Mesendoderm (in vitro differentiated cells): ENCODE measurements around the gene STK17A.

Experiments
- DNase-seq: peaks from one replicate; pipeline ENCODE4 v3.0.0; 2013
- H2AK5ac ChIP-seq: 2 replicates; pipeline ENCODE4 v1.6.1; 2013; ENCODE audit warnings: low read length, inconsistent platforms
- H2BK120ac ChIP-seq: 2 replicates; pipeline ENCODE4 v1.6.1; 2013; ENCODE audit warnings: low read depth, mild to moderate bottlenecking, low read length, moderate library complexity, mixed read lengths
- H2BK15ac ChIP-seq: replicated peaks from 2 replicates; pipeline ENCODE4 v1.6.1; 2013; ENCODE audit warnings: low read depth, mild to moderate bottlenecking, moderate library complexity
- H2BK5ac ChIP-seq: 2 replicates; pipeline ENCODE4 v1.6.1; 2013; ENCODE audit warnings: low read length, inconsistent platforms
- H3K18ac ChIP-seq: 2 replicates; pipeline ENCODE4 v1.6.1; 2013; ENCODE audit warnings: mild to moderate bottlenecking, low read length, mixed read lengths
- H3K23ac ChIP-seq: one replicate; pipeline ENCODE4 v1.6.1; 2013; ENCODE audit warnings: low read length
- H3K27ac ChIP-seq: 2 replicates; pipeline ENCODE4 v1.5.1; 2013; ENCODE audit warnings: low read depth, mild to moderate bottlenecking, inconsistent platforms, low read length, moderate library complexity
- H3K27me3 ChIP-seq: 2 replicates; pipeline ENCODE4 v1.6.1; 2013; ENCODE audit warnings: low read length, control low read depth, mild to moderate bottlenecking, inconsistent platforms; ENCODE audit not compliant: insufficient read depth, poor library complexity
- H3K36me3 ChIP-seq: 2 replicates; pipeline ENCODE4 v1.6.1; 2013; ENCODE audit warnings: low read length, inconsistent platforms; ENCODE audit not compliant: control insufficient read depth, insufficient read depth
- H3K4ac ChIP-seq: one replicate; pipeline ENCODE4 v1.6.1; 2013; ENCODE audit warnings: low read depth, mild to moderate bottlenecking, low read length, moderate library complexity
- H3K4me1 ChIP-seq: 2 replicates; pipeline ENCODE4 v1.6.1; 2013; ENCODE audit warnings: low read depth, low read length, inconsistent platforms; ENCODE audit not compliant: control insufficient read depth
- H3K4me2 ChIP-seq: 2 replicates; pipeline ENCODE4 v1.6.1; 2013; ENCODE audit warnings: low read length
- H3K4me3 ChIP-seq: 2 replicates; pipeline ENCODE4 v1.5.1; 2013; ENCODE audit warnings: mild to moderate bottlenecking, low read length
- H3K56ac ChIP-seq: one replicate; pipeline ENCODE4 v1.6.1; 2013; ENCODE audit warnings: low read length
- H3K79me1 ChIP-seq: 2 replicates; pipeline ENCODE4 v1.6.1; 2013; ENCODE audit warnings: low read length, inconsistent platforms
- H3K79me2 ChIP-seq: 2 replicates; pipeline ENCODE4 v1.6.1; 2013; ENCODE audit warnings: mild to moderate bottlenecking, low read length; ENCODE audit not compliant: control insufficient read depth, insufficient read depth
- H3K9ac ChIP-seq: 2 replicates; pipeline ENCODE4 v1.6.1; 2013; ENCODE audit warnings: low read length, inconsistent platforms
- H4K5ac ChIP-seq: one replicate; pipeline ENCODE4 v1.6.1; 2013; ENCODE audit warnings: low read length
- H4K8ac ChIP-seq: one replicate; pipeline ENCODE4 v1.6.1; 2013; ENCODE audit warnings: low read depth, mild to moderate bottlenecking, control low read depth, low read length, moderate library complexity
- WGBS: extraction: QIAGEN DNeasy Blood & Tissue Kit; methylation state at CpG from one replicate; pipeline ENCODE4 v1.1.7; 2013; ENCODE audit warnings: low lambda C conversion rate, missing lambda C conversion rate; ENCODE audit not compliant: insufficient coverage; ENCODE audit errors: extremely low coverage; 5-methylcytosine and 5-hydroxymethylcytosine counted together

The STK17A gene

DNA sequence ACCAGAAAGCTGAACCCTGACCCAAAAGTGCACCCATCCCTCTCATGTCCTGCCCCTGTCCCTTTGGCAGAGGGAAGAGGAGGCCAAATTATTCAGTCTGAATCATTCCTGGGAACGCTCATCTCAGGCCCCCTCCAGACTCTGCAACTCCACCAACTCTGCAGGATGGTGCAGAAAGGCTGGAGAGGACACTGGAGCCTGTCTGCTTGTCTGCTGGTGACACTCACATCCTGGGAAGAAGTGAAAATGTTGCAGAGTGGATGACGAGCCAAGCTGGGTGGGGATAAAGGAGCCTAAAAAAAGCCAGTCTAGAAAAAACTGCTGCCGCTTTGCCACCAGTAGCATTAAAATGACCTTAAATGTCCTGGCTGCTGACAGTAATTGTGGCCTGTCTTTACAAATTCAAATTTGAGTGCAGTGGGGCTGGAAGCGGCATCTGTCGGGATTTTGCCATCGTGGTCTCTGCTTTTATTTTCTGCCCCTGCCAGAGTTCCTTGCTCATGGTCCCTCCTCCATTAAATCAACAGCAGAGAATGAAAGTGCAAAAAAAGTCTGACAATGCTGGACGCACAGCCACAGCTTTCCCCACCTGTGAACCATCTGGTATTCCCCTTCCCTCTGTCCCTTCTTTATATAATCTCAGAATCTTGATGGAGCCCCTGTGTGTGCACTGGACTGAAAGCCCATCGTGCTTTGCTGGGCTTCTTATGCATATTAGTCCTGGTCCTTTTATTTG, 63.9 kb downstream of the STK17A start:
- H2BK5ac ChIP-seq, result peak overlapping the region; percentile 76
- peak; percentile 31 for DNase-seq
- H4K8ac ChIP-seq, result no peak overlapping the region
- H3K27me3 ChIP-seq, result no peaks in the 10 kb centered on the region
- peak overlapping the region; percentile 30 for H2BK120ac ChIP-seq
- peaks cover 18% of the 10 kb centered on the region for H3K4me1 ChIP-seq
- H3K56ac ChIP-seq, result peak overlapping the region; percentile 63
- peaks cover 3% of the 10 kb centered on the region for H3K36me3 ChIP-seq
- H3K79me2 ChIP-seq, result peaks cover 2% of the 10 kb centered on the region
- no peak overlapping the region for H2BK15ac ChIP-seq
- peak overlapping the region; percentile 34 for H2AK5ac ChIP-seq
- H3K27ac ChIP-seq, result peak overlapping the region; percentile 95
- peak overlapping the region; percentile 73 for H3K4ac ChIP-seq
- peak overlapping the region; percentile 10 for H3K9ac ChIP-seq
- no peak overlapping the region for H3K4me3 ChIP-seq
- H3K79me1 ChIP-seq, result peaks cover 5% of the 10 kb centered on the region
- no peak overlapping the region for H3K4me2 ChIP-seq
- H3K23ac ChIP-seq, result no peak overlapping the region
- WGBS, result no CpG with 5 or more reads among the region's 8 CpGs
- H4K5ac ChIP-seq, result peak overlapping the region; percentile 59
- peak overlapping the region; percentile 81 for H3K18ac ChIP-seq

DNA sequence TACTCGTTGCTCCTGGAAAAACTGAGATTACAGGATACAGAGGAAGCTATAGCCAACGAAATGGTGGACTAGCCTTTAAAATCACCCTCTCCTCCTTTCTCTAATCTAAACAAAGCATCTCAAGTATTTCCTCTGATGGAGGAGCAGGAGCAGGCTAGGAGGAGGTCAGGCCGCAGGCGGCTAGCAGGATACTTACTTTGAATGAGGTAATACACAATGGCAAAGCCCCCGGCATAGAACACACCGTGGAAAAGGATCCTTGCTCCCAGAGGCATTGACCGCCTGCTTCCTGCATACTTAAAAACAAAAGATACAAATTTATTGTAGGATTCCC, 64.4 kb downstream of the STK17A start:
- no peak overlapping the region for H3K4me2 ChIP-seq
- H3K56ac ChIP-seq, result peak overlapping the region; percentile 89
- no peak overlapping the region for H2BK15ac ChIP-seq
- H3K36me3 ChIP-seq, result peaks cover 3% of the 10 kb centered on the region
- no peak overlapping the region for H3K23ac ChIP-seq
- H2AK5ac ChIP-seq, result peak overlapping the region; percentile 94
- H4K5ac ChIP-seq, result peak overlapping the region; percentile 59
- peak overlapping the region; percentile 95 for H3K27ac ChIP-seq
- peak overlapping the region; percentile 50 for H3K9ac ChIP-seq
- no peak overlapping the region for H4K8ac ChIP-seq
- peaks cover 18% of the 10 kb centered on the region for H3K4me1 ChIP-seq
- no CpG with 5 or more reads among the region's 7 CpGs for WGBS
- peak overlapping the region; percentile 76 for H2BK5ac ChIP-seq
- DNase-seq, result peak; percentile 95
- peak overlapping the region; percentile 95 for H3K4ac ChIP-seq
- peak overlapping the region; percentile 30 for H2BK120ac ChIP-seq
- peak overlapping the region; percentile 81 for H3K18ac ChIP-seq
- no peaks in the 10 kb centered on the region for H3K27me3 ChIP-seq
- peaks cover 5% of the 10 kb centered on the region for H3K79me1 ChIP-seq
- H3K4me3 ChIP-seq, result no peak overlapping the region
- peaks cover 4% of the 10 kb centered on the region for H3K79me2 ChIP-seq

DNA sequence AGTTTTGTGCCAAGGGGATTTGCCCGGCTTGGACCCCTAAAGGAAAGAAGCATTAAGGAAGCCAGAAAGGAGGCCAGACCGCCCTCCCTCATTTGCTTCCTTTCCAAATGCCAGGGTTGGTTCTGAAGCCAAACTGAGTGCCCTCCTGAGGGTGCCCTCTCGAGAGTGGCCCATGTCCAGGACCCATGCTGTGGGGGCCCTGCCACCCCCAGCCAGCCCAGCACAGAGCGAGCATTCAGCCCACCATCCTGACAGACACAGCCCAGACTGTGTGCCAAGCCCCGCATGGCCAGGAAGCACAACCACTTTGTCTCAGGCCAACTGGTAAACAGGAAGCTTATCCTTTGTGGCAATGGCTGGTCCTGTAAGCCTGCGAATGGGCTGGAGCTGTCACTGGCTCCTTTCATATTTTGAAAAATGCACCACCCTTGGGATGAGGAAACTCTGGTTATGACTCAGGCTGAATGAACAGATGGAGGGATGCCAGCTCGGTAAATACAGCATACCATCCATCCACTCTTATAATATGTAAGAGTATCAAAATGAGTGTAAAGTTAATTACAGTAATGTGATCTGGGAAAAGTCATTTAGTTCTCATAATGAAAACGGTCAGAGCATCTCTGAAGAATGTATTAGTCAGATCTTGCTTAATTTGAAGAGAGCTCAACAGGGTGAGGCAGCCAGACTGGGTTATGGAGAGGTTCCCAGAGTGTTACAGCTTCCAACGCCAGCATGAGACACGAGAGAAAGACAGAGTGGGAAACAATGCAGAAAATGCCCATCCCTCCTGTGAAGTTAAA, 65.0 kb downstream of the STK17A start:
- H3K79me1 ChIP-seq, result peaks cover 3% of the 10 kb centered on the region
- H2BK15ac ChIP-seq, result no peak overlapping the region
- H3K4me1 ChIP-seq, result peaks cover 18% of the 10 kb centered on the region
- no peak overlapping the region for H4K5ac ChIP-seq
- H3K4ac ChIP-seq, result peak overlapping the region; percentile 95
- H3K4me2 ChIP-seq, result no peak overlapping the region
- H2AK5ac ChIP-seq, result peak overlapping the region; percentile 94
- H2BK5ac ChIP-seq, result peak overlapping the region; percentile 97
- H2BK120ac ChIP-seq, result peak overlapping the region; percentile 2
- H3K23ac ChIP-seq, result no peak overlapping the region
- peak overlapping the region; percentile 89 for H3K56ac ChIP-seq
- H3K4me3 ChIP-seq, result no peak overlapping the region
- no peak overlapping the region for H4K8ac ChIP-seq
- peak overlapping the region; percentile 50 for H3K9ac ChIP-seq
- DNase-seq, result peak; percentile 67
- WGBS, result no CpG with 5 or more reads among the region's 10 CpGs
- H3K36me3 ChIP-seq, result peaks cover 1% of the 10 kb centered on the region
- H3K18ac ChIP-seq, result peak overlapping the region; percentile 78
- H3K27me3 ChIP-seq, result no peaks in the 10 kb centered on the region
- peak overlapping the region; percentile 95 for H3K27ac ChIP-seq
- peaks cover 4% of the 10 kb centered on the region for H3K79me2 ChIP-seq

DNA sequence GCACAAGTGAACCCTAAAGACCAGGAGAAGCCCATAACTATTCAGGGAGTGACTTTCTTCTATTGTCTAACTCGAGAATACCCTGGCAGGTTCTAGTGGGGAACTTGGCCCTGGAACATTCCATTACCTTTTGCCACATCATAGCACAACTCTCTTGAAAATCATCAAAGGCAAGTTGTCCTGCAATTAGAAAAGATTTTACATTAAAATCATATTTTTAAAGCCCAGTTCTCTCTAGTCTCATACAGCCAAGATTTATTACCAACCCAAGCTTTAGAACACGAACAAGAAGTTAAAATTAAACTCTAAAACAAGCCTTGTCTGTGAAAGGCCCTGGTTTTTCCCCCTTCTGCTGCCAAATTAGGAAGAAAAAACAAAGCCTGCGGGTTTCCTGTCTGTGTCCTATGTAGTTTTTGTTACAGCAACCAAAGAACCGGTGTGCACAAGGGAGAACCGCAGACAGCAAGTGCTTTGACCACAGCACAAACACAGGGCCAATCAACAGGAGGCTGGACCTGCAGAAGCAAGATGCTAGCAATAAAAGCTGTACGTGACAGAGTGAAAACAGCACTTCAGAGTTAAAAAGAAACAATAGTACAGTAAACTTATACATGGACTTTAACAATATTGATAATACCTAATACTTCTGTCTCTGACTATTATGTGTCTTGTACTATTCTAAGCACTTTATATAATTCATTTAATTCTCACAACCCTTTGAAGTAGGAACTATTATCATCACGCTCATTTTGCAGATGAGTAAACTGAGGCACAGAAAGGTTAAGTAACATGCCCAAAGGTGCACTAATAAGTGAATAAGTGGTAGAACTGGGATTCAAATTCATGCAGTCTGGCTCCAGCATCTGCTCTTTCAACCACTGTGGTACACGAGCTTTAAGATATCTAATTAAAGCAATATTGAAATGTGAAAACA, 65.8 kb downstream of the STK17A start:
- no peak overlapping the region for H3K18ac ChIP-seq
- H3K9ac ChIP-seq, result no peak overlapping the region
- WGBS, result no CpG with 5 or more reads among the region's 8 CpGs
- H2AK5ac ChIP-seq, result peak overlapping the region; percentile 7
- H3K36me3 ChIP-seq, result no peaks in the 10 kb centered on the region
- H4K8ac ChIP-seq, result no peak overlapping the region
- H3K56ac ChIP-seq, result peak overlapping the region; percentile 29
- H3K4ac ChIP-seq, result no peak overlapping the region
- no peak overlapping the region for H3K4me2 ChIP-seq
- peaks cover 18% of the 10 kb centered on the region for H3K4me1 ChIP-seq
- no peak overlapping the region for H3K27ac ChIP-seq
- no peak for DNase-seq
- peaks cover 2% of the 10 kb centered on the region for H3K79me1 ChIP-seq
- H4K5ac ChIP-seq, result no peak overlapping the region
- H3K79me2 ChIP-seq, result peaks cover 2% of the 10 kb centered on the region
- H3K4me3 ChIP-seq, result no peak overlapping the region
- no peak overlapping the region for H2BK120ac ChIP-seq
- H3K27me3 ChIP-seq, result no peaks in the 10 kb centered on the region
- H3K23ac ChIP-seq, result no peak overlapping the region
- H2BK5ac ChIP-seq, result peak overlapping the region; percentile 71
- H2BK15ac ChIP-seq, result no peak overlapping the region

DNA sequence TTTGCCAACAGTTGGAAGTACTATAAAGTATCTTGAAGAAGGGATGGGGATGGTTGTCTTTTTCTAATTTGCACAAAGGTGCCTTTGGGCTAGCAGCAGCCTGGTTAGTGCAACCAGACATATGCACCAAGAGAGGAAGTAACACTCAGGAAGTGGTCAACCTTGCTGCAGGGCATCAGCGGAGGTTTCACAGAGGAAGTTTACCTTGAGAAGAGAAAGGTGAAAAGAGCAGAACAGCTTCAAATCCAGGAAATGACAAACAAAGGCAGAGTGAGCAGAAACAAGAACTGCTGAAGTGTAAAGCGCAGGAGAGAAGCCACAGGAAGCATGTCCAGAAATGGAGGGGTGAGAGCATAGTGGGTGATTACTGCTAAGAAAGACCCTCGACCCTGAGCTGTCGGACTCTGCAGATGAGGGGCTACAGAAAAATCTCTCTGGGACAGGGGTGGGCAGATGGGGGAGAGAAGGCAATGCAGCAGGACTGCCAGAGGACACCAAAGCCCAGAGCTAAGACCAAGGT, 66.9 kb downstream of the STK17A start:
- no peak overlapping the region for H2BK5ac ChIP-seq
- H3K27me3 ChIP-seq, result no peaks in the 10 kb centered on the region
- peaks cover 2% of the 10 kb centered on the region for H3K79me2 ChIP-seq
- H3K23ac ChIP-seq, result no peak overlapping the region
- H3K4ac ChIP-seq, result no peak overlapping the region
- H3K56ac ChIP-seq, result peak overlapping the region; percentile 63
- peak; percentile 65 for DNase-seq
- H3K79me1 ChIP-seq, result peaks cover 2% of the 10 kb centered on the region
- H3K4me3 ChIP-seq, result no peak overlapping the region
- peaks cover 18% of the 10 kb centered on the region for H3K4me1 ChIP-seq
- H2BK15ac ChIP-seq, result no peak overlapping the region
- H3K36me3 ChIP-seq, result no peaks in the 10 kb centered on the region
- no CpG with 5 or more reads among the region's 4 CpGs for WGBS
- H4K8ac ChIP-seq, result no peak overlapping the region
- peak overlapping the region; percentile 62 for H3K27ac ChIP-seq
- H2BK120ac ChIP-seq, result no peak overlapping the region
- H2AK5ac ChIP-seq, result no peak overlapping the region
- no peak overlapping the region for H3K4me2 ChIP-seq
- H4K5ac ChIP-seq, result no peak overlapping the region
- H3K9ac ChIP-seq, result no peak overlapping the region
- H3K18ac ChIP-seq, result no peak overlapping the region
